GM21390 (cell line): ENCODE data around the gene SLIT1.

Source experiments
- ATAC-seq: cut with Tn5 transposase; IDR thresholded peaks from one replicate; pipeline ENCODE4 v1.9.1; 2021; ENCODE audit not compliant: unreplicated experiment

Gene SLIT1

DNA sequence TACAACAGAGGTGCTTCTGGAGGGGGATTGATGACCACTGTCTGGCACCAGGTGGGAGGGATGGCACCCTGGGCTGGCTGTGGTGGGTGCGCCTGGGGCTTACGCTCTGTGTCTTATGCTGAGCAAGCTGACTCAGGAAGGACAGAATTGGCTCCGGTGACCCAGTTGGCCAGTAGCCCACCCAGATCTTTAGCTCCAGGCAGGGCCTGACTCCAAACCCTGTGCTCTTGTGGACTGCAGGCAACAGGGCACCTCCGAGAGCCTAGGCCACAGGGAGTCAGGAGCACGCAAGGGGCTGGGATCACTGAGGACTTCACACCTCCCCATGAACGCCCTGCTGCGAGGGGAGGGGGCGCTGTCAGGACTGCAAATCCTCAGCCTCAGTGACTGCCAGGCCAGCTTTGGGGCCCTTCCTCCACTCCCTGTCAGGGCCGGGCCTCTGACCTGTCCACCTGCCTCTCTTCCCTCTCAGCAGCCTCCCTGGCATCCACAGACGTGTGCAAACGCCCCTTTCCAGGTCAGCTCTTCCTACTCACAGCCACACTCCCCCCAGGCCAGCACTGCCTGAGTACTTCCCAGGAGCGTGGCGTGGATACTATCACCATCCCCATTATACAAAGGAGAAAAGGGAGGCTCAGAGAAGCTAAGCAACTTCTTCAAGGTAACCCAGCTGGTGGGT lies 118.7 kb downstream of the SLIT1 start:
- ATAC-seq: no peak

DNA sequence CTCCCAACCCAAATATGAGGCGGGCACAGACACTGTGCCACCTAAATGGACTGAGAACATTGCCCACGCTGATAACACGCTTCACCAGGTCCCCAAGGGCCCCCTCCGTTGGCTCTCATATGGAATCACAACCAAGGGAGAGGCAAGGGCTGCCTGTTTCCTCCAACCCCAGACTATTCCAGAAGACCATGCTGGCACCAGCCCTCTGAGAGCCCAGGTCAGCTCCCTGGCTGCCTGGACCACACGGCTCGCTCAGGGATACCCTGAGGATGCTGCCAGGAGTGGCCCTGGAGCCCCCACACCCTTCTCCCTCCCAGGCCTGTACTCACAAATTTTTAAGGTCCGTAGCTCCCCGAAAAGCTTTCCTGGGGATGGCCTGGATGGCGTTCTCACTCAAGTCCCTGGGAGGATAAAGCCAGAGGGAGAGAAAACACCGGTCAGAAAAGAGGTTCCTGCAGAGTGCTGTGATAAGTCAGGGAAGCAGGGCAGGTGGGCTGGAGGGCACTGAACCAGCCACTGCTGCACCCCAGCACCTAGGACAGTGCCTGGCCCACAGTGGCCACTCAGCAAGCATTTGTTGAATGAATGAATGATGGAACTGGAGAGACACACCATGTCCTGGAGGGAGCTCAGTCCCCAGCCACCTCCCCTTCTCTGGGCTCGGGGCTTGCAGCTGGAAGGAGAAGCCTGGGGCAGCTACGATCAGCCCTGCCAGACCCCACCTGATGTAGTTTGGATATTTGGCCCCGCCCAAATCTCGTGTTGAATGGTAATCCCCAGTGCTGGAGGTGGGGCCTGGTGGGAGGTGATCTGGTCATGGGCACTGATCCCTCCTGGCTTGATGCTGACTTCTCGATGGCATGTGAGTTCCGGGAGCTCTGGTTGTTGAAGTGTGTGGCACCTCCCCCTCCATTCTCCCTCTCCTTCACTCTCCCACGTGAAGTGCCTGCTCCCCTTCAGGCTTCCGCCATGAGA lies 119.8 kb downstream of the SLIT1 start:
- no peak for ATAC-seq

DNA sequence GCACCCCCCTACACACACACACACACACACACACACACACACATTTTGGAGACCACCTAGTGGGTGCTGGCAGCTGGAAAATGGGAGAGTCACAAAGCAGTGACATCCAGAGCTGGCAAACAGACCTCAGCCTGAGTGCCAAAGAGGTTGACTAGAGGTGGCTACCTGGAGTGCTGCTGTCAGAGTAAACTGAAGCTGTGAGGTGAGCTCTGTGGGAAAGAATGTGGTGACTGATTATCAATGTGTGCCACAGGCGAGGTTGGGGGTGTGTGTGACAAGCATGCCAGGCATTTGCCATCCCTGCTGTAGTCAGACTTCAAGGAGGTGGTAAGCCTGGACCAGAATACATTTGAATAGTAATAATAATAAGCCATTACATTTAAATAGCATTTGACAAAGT lies 120.6 kb downstream of the SLIT1 start:
- no peak for ATAC-seq

DNA sequence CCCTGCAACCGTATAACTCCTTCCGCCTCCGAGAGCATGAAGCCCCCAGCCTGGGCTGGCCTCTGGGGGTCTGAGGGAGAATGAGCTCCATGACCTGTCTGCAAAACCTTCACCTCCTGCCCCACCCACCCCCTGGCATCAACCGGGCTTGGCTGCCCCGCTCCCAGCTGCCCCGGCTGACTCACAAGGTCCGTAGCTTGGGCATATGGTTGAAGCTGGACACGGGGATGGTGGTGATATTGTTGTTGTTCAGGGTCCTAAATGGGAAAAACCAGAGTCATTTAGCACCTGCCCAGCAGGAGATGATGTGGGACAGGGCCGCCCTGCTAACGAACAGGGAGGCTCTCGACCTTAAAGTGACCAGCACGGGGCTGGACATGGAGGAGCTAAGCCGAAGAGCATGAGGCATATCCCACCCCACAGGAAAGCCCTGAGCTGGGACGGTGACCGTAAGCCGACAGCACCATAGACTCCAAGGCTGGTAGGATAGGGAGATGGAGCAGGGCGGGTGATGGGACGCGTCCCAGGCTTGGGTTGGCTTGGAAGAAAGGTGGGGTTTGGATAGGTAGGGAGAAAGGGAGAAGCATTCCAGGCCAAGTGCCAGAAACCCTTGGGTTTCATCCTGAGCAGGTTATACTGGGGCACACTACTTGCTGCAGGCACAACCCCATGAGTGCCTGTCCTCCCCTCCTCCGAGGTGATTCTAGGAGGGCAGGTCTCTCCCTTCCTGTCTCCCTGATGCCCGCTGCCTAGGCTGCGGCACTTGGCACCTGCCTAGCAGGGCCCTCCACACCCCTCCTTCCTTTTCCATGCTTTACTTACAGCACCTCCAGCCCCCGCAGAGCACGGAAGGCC lies 121.5 kb downstream of the SLIT1 start:
- no peak for ATAC-seq

DNA sequence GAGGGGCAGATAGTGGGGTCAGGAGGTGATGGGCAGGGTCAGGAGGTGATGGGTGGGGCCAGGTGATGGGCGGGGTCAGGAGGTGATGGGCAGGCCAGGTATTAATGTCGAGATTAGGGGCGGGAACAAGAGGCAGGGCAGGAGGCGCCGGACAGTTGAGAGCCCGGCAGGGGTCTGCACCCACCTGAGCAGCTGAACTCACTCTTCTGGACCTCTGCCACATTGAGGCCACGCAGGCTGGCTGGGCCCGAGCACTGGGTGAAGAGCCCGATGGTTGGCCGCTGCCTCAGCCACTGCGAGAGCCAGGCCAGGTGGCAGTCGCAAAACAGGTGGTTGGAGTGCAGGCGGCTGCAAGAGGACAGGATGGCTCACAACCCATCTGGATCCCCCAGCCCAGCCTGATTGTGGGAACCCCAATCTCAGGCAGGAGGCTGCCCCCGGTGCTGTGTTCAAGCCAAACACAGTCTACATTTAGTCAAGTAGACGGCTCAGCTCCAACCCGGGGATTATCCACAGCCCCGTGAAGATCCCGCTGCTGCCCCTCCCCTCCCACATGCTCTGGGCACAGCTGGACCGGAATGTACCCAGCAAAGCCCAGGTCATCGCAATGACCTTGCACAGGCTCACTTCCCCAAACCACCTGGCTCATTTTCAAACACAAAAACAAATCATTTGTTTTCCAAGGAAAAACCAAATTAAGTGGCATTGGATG lies 122.3 kb downstream of the SLIT1 start:
- ATAC-seq: no peak

DNA sequence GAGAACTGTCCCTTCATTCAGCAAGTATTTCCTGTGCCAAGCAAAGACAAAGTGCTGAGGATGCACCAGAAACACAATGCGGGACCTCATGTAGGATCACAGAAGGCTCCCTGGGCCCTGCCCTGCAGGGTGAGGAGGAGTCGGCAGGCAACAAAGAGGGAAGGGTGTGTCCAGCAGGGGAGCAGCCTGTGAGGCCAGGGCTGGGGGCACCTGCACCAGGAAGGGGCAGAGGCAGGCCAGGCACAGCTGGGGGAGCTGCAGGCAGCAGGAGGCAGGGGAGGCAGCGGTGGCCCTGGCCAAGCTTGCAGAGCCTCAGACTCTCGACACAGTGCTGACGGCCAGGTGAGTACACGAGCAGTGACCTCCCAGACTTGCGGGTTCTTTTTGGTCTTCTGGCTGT lies 123.3 kb downstream of the SLIT1 start:
- no peak for ATAC-seq

DNA sequence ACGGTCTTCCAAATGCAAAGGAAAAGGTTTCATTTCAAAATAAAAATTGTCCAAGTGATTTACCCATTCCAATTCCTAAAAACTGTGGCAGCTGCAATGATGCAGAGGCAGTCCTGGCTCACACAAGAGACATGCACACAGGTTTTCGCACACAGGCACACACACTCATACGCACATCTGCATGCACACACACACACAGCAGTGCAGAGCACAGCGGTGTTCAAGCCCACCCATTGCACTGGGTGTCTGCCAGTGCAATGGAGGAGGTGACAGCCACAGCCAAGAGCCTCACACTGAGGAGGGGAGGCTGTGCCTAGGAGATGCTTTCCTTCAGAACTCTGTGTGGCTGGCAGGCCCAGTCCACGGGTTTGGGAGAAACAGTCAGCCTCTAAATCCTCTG lies 123.7 kb downstream of the SLIT1 start:
- no peak for ATAC-seq

DNA sequence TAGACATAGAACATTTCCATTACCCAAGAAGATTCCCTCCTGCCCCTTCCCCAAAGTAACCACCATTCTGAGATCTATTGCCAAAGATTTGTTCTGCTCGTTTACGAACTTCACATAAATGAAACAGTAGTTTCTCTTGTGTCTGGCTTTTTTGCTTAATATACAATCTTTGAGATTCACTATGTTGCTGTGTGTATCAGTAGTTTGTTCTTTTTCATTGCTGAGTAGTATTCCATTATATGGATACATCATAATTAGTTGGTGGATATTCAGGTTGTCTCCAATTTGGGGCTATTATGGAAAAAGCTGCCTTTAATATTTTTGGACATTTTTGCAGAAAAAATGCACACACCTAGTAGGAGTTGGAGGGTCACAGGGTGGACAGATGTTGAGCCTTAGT lies 124.3 kb downstream of the SLIT1 start:
- no peak for ATAC-seq

DNA sequence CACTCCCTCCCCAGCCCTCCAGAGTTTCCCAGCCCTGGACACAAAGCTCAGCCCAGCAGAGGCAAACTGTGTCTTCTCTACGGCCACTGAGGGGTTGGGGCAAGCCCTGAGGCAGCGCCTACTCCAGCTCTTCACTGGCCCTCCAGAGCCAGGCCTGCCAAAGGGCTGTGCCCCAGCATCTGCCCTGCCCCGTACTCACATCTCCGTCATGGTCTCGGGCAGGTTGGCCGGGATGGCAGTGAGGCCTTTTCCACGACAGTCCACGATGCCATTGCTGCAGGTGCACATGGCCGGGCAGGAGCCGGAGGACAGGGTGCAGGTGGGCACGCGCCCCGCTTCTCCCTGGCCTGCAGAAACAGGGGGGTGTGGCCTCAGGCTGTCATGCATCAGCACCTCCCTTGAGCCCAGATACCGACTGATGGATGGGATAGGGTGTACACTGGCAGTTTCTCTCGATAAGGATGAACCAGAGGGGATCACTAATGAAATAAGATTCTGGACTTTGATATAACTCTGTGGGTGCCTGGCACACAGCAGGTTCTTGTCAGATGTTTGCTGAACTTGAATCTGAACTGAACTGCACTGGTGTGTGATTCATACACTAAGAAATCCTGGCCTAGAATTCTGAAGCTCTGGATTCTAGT lies 125.2 kb downstream of the SLIT1 start:
- no peak for ATAC-seq

DNA sequence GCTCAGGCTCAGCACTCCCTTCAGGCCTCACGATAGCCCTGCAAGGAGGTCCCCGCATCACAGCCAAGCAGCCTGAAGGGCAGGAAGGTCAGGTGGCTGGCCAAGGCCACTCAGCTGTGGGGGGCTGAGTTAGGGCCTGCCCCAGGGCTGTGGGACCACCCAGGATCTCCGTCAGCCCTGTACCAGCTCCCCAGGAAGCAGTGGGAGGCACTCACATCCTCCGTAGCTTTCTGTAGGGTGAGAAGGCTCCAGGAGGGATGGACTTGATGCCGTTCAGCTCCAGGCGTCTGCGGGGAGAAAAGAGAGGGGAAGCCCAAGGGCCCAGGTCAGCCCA lies 125.9 kb downstream of the SLIT1 start:
- no peak for ATAC-seq

DNA sequence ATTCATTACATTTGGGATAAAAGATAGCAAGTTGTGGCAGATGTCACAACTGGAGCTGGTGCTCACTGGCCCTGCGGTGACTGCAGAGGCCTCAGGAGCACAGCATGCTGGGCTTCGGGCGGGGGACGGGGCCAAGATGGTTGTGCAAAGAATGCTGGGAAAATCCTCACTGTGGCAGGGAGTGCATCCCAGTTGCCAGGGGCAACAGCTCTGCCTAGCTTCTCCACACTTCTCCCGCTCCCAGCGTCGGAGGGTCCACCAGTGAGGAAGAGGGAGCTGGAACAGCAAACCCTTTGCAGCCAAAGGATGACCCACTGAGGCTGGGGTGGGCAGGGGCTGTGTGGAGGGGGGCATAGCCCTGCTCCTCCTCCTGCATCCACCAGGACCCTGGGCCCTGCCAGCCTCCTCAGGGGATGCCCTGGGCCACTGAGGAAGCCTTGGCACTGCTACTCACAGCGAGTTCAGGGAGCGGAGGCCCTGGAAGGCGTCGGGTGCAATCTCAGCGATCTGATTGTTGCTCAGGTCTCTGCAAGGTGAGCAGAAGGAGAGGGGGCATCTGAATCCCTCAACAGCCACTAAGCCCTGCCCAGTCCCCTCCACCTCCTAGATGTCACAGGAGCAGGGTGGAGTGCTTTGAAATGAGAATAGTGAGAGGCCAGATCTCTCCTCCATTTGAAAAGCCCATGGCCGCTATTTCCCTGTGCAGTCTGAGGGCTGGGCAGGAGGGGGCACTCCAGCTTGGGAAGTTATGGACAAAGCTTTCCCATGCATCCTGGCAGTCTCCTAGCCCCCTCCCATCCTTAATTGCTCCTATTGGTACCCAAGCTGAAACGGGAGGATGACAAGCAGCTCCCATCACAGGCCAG lies 126.5 kb downstream of the SLIT1 start:
- ATAC-seq: no peak

DNA sequence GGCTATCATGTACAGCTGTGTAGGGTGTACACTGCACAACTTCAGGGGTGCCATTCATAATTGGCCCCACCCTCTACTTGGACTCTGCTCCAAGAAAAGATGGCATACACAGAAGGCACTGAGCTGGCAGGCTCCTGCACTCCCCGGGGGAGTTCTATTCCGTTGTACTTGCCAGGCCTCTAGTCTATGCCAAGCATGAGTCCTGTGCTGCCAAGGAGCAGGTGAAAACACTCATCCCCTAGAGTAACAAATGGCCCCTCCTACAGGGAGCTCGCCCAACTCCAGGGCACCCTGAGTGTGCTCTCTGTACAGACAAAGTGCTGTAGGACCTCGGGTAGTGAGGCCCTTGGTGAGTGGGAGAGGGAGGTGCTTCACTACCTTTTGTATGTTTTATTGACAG lies 127.2 kb downstream of the SLIT1 start:
- ATAC-seq: no peak

DNA sequence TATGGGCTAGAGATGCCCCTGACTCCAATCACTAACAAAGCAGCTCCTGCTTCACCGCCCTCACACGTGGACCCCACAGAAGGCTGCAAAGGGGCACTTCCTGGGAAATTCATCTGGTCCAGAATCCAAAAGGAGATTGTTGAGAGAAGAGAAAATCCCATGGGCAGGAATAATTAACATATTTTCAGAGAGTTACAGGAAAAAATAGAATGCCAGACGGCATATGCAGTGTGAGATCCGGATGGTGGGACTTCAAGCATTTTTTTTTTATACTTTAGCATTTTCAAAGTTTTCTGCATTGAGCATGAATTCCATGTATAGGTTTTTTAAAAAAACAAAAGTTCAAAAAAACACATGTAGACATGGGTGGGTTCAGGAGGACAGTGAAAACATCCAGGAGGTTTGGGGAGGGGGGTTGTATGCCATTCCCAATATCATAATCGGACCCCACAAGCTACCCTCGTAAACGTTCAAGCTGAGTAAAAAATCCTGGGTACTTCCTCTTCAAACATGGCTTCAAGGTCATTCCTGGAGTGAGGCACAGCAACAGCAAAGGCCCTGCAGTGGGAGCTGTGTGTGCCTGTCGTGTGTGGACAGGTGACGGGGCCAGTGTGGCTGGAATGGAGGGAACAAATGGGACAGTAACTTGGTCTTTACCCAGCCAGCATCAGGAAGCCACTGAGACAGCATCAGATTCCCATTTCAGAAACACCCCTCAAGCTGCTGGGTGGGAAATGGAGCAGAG lies 128.1 kb downstream of the SLIT1 start:
- ATAC-seq: no peak

DNA sequence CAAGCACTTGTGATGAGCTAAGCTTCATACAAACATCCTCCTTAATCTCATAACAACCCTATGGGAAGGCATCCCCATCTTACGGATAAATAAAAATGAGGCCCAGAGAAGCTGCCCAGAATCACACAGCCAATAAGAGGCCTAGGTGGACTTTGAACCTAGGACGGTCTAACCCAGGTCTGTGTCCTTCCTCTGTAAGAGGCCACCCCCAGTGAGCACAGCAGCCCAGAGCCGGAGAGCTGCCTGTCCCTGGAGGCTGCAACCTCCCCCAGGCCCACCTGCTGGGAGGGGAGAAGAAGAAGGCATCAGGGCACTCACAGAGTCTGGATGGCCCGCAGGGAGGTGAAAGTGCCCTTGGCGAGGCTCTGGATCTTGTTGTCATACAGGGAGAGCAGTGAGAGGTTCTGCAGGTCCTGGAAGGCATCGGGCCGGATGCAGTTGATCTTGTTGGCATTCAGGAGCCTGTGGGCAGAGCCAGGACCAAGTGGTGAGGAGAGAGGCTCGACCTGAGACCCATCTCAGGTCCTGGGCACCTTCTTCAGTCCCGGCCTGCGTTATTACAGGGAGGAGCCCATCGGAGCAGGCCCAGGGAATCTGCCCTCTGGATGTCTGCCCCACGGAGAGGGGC lies 129.6 kb downstream of the SLIT1 start:
- ATAC-seq: no peak

DNA sequence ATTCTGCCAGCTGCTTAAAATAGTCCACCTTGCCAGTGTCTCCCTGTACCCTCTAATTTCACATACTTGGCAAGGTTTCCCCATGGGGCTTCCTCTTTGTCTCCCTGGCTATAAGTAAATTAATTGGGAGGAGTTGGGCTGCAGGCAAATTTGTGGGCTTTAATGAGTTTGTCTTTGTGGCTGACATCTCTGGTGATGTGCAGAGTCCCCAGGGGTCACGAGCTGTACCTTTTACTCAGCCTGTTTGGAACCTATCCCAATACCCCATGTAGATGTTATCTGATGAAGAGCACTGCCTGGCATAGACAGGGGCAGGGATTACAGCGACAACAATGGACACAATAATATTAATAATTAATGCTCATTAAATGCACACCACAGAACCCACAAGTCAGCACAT lies 132.5 kb downstream of the SLIT1 start:
- no peak for ATAC-seq

DNA sequence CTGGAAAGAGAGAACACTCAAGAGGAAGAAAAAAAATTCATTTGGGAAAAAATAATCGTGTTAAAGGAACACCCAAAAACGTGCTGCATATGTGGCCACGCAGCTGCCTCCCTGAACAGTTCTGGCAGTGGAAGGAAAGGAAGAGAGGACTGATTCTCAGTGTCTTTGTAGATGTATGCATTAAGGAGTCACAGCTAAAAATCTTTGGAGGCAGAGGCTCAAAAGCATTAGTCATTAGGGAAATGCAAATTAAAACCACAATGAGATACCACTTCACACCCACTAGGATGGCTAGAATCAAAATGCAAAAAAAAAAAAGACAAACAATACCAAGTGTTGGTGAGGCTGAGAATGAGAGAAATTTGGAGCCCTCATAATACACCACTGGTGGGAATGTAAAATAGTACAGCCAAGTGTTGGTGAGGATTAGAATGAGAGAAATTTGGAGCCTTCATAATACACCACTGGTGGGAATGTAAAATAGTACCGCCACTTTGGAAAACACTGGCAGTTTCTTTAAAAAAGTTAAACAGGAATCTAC lies 134.7 kb downstream of the SLIT1 start:
- no peak for ATAC-seq

DNA sequence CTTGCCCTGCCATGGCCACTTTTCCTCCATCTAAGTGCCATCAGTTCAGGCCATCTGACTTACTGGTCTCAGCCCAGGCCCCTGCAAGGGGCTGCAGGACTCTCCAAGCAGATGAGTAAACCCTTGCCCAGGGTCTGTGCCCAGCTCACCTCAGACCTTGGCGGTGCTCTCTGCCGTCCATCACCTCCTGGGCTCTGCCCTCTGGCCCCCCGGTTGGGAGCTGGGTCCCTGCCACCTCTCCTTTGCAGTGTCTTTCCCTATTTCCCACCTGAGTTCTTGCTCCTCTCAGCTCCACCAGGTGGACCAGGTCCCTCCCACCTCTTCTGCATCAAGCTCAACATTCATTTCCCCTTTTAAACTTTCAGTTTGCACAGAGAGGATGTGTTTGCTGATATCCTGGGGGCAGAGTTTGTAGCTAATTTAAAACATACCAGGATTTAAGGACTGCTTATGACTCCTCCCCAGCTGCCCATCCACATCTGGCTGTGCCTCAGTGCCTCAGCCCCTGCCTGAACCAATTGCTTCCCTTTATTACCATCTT lies 135.5 kb downstream of the SLIT1 start:
- ATAC-seq: no peak

DNA sequence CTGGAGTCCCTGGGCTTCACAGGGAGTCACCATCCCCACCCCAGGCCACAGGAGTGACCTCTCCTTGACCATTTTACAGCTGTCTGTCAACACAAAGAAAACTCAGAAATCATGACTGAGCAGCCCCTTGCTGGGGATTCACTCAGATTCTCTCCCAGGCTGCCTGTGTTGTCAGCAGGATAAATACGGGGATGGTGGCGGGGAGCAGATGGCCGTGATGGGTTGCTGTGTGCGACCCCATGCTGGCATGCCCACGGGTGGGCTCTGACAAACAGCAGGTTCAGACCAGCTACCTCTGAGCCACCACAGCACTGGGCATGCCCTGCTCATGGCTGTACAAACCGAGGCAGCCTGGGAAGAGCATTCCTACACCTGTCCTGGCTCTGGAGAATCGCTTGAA lies 136.1 kb downstream of the SLIT1 start:
- ATAC-seq: no peak
